ENCODE measurements around the gene MMP21.

DNA sequence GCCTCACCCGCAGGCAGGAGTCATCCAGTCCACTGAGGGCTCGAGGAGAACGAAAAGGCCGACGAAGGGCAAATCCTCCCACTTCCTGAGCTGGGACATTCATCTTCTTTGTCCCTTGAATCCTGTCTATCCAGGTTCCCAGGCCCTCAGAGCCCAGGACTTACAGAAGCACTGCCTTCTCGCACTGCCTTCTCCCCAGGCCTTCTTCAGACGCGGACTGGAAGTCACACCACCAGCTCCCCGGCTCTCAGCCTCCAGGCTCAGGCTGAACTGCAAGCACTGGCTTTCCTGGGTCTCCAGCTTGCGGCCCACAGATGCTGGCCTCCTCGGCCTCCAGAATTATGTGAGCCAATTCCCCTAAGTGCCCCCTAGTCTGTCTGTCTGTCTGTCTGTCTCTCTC is 6.4 kb upstream of the MMP21 start:
- TF ChIP-seq ZNF274 (IDR thresholded peaks at IDR 0.05; ENCODE audit: low read depth, low read length) (no peak), YY1 (IDR thresholded peaks at IDR 0.05; ENCODE audit: insufficient read depth, insufficient read length) (no peak), SUZ12 (IDR thresholded peaks at IDR 0.05; ENCODE audit: extremely low read depth, insufficient read depth, insufficient read length) (no peak)

Measured in NT2/D1 (cell line).